ENCODE measurements around the gene ROR1.

Gene ROR1

GRCh38 chr1:63874278-63874880, 100.6 kb downstream of the ROR1 start:
- TF ChIP-seq MAX (IDR thresholded peaks at IDR 0.05; ENCODE audit: low read depth, low read length) (no peak), MYC (IDR thresholded peaks at IDR 0.05; ENCODE audit: low read depth, low read length) (no peak), CTCF (IDR thresholded peaks at IDR 0.05; ENCODE audit: low read depth, low read length) (no peak), POLR2A (IDR thresholded peaks at IDR 0.05; ENCODE audit: extremely low read depth, insufficient read length) (no peak)
- H3K4me3 ChIP-seq (ENCODE audit: low read depth, low read length) = no peak overlapping the region
- DNase-seq (ENCODE audit: low read depth) = no peak

- DNase-seq (ENCODE audit: low read depth) = no peak
- H3K4me3 ChIP-seq (ENCODE audit: low read depth, low read length) = no peak overlapping the region
- no peak for TF ChIP-seq POLR2A (IDR thresholded peaks at IDR 0.05; ENCODE audit: extremely low read depth, insufficient read length)
- no peak for TF ChIP-seq MYC (IDR thresholded peaks at IDR 0.05; ENCODE audit: low read depth, low read length)
- TF ChIP-seq CTCF (IDR thresholded peaks at IDR 0.05; ENCODE audit: low read depth, low read length) = no peak
- no peak for TF ChIP-seq MAX (IDR thresholded peaks at IDR 0.05; ENCODE audit: low read depth, low read length)
Measured at GRCh38 chr1:63875636-63876035, 101.8 kb downstream of the ROR1 start.

GRCh38 chr1:63877021-63877767, 103.4 kb downstream of the ROR1 start:
- TF ChIP-seq CTCF (IDR thresholded peaks at IDR 0.05; ENCODE audit: low read depth, low read length) (no peak), POLR2A (IDR thresholded peaks at IDR 0.05; ENCODE audit: extremely low read depth, insufficient read length) (no peak), MYC (IDR thresholded peaks at IDR 0.05; ENCODE audit: low read depth, low read length) (no peak), MAX (IDR thresholded peaks at IDR 0.05; ENCODE audit: low read depth, low read length) (no peak)
- DNase-seq (ENCODE audit: low read depth) = no peak
- H3K4me3 ChIP-seq (ENCODE audit: low read depth, low read length) = no peak overlapping the region

- no peak for TF ChIP-seq POLR2A (IDR thresholded peaks at IDR 0.05; ENCODE audit: extremely low read depth, insufficient read length)
- no peak for TF ChIP-seq MAX (IDR thresholded peaks at IDR 0.05; ENCODE audit: low read depth, low read length)
- TF ChIP-seq MYC (IDR thresholded peaks at IDR 0.05; ENCODE audit: low read depth, low read length) = no peak
- DNase-seq (ENCODE audit: low read depth) = no peak
- H3K4me3 ChIP-seq (ENCODE audit: low read depth, low read length) = no peak overlapping the region
Measured at GRCh38 chr1:63877816-63878215, 104.0 kb downstream of the ROR1 start.

GRCh38 chr1:63878932-63879331, 105.1 kb downstream of the ROR1 start:
- H3K4me3 ChIP-seq (ENCODE audit: low read depth, low read length) = no peak overlapping the region
- no peak for DNase-seq (ENCODE audit: low read depth)
- TF ChIP-seq MYC (IDR thresholded peaks at IDR 0.05; ENCODE audit: low read depth, low read length) (no peak), POLR2A (IDR thresholded peaks at IDR 0.05; ENCODE audit: extremely low read depth, insufficient read length) (no peak), CTCF (IDR thresholded peaks at IDR 0.05; ENCODE audit: low read depth, low read length) (no peak), MAX (IDR thresholded peaks at IDR 0.05; ENCODE audit: low read depth, low read length) (no peak)

GRCh38 chr1:63880958-63881576, 107.2 kb downstream of the ROR1 start:
- H3K4me3 ChIP-seq (ENCODE audit: low read depth, low read length) = no peak overlapping the region
- no peak for TF ChIP-seq CTCF (IDR thresholded peaks at IDR 0.05; ENCODE audit: low read depth, low read length)
- TF ChIP-seq MAX (IDR thresholded peaks at IDR 0.05; ENCODE audit: low read depth, low read length) = no peak
- no peak for TF ChIP-seq MYC (IDR thresholded peaks at IDR 0.05; ENCODE audit: low read depth, low read length)
- no peak for TF ChIP-seq POLR2A (IDR thresholded peaks at IDR 0.05; ENCODE audit: extremely low read depth, insufficient read length)
- DNase-seq (ENCODE audit: low read depth) = no peak
